PC-3 (cell line): Measurements from ENCODE around the gene BBLN. TPM values are rescaled to one million over a fixed set of nuclear protein-coding genes. Genes with fewer than 3 reads are reported as not detected.

Experiments
- ATAC-seq: fragments of 200-7000 bp; cut with Tn5 transposase; 2 replicates; pipeline ENCODE4 v1.9.1; 2020; ENCODE audit warnings: mild to moderate bottlenecking, moderate library complexity
- BruUV-seq: library from RNA; stranded (reverse); fragments of 400-500 nt; replicated peaks from 2 replicates; lab custom pipeline; 2021; lab: Mats Ljungman, UMichigan
- CTCF ChIA-PET: fragments of 300-600 bp; sonication (Branson Sonifier 250); formaldehyde crosslinking; loops from one replicate; lab custom pipeline; 2022; ENCODE audit warnings: antibody characterized with exemption; lab: Charles Lee
- POLR2A ChIA-PET: fragments of 300-600 bp; sonication (Branson Sonifier 250); formaldehyde crosslinking; loops from one replicate; lab custom pipeline; 2022; ENCODE audit warnings: antibody characterized with exemption; ENCODE audit not compliant: unreplicated experiment; lab: Charles Lee
- DNase-seq: peaks from one replicate; pipeline ENCODE4 v3.0.0-alpha.2; 2015
- H2AFZ ChIP-seq: fragments of 300-600 bp; sonication (generic); 2 replicates; pipeline ENCODE4 v1.6.0; 2016; ENCODE audit warnings: antibody characterized with exemption, low read length
- H3F3A ChIP-seq: fragments of 300-600 bp; sonication (generic); one replicate; pipeline ENCODE4 v1.6.0; 2017; ENCODE audit warnings: antibody characterized with exemption, low read length, control low read depth, mild to moderate bottlenecking; ENCODE audit not compliant: unreplicated experiment
- H3K27ac ChIP-seq: fragments of 300-600 bp; sonication (generic); 2 replicates; pipeline ENCODE4 v1.5.1; 2016; ENCODE audit warnings: mild to moderate bottlenecking, low read length
- H3K27me3 ChIP-seq: fragments of 300-600 bp; sonication (generic); 2 replicates; pipeline ENCODE4 v1.6.1; 2016; ENCODE audit warnings: low read length, mixed read lengths
- H3K36me3 ChIP-seq: fragments of 300-600 bp; sonication (generic); 2 replicates; pipeline ENCODE4 v1.6.1; 2016; ENCODE audit warnings: low read depth, mixed run types, low read length, mixed read lengths
- H3K4me1 ChIP-seq: fragments of 300-600 bp; sonication (generic); 2 replicates; pipeline ENCODE4 v1.5.1; 2016; ENCODE audit warnings: low read length; ENCODE audit not compliant: insufficient read depth
- H3K4me2 ChIP-seq: fragments of 300-600 bp; sonication (generic); 2 replicates; pipeline ENCODE4 v1.6.0; 2016; ENCODE audit warnings: low read length
- H3K4me3 ChIP-seq: fragments of 300-600 bp; sonication (generic); 2 replicates; pipeline ENCODE4 v1.5.1; 2016; ENCODE audit warnings: mild to moderate bottlenecking, low read length, mixed read lengths
- H3K79me2 ChIP-seq: fragments of 300-600 bp; sonication (generic); 2 replicates; pipeline ENCODE4 v1.6.1; 2017; ENCODE audit warnings: low read length, mixed read lengths
- H3K9ac ChIP-seq: fragments of 300-600 bp; sonication (generic); 2 replicates; pipeline ENCODE4 v1.6.0; 2016; ENCODE audit warnings: mild to moderate bottlenecking, low read length
- H3K9me2 ChIP-seq: fragments of 300-600 bp; sonication (generic); replicated peaks from 2 replicates; pipeline ENCODE4 v1.6.1; 2016; ENCODE audit warnings: mixed run types, low read length, mixed read lengths
- H3K9me3 ChIP-seq: fragments of 300-600 bp; sonication (generic); 2 replicates; pipeline ENCODE4 v1.6.1; 2016; ENCODE audit warnings: low read length, mixed read lengths
- H4K20me1 ChIP-seq: fragments of 300-600 bp; sonication (generic); 2 replicates; pipeline ENCODE4 v1.6.1; 2016; ENCODE audit warnings: low read length, mixed read lengths
- EZH2 ChIP-seq: fragments of 300-600 bp; sonication (generic); IDR thresholded peaks from one replicate; pipeline ENCODE4 v1.6.1; 2017; ENCODE audit warnings: antibody characterized with exemption, mild to moderate bottlenecking, low read length; ENCODE audit not compliant: unreplicated experiment
- EZH2phosphoT487 ChIP-seq: fragments of 300-600 bp; sonication (generic); IDR thresholded peaks from 2 replicates; pipeline ENCODE4 v1.6.1; 2018; ENCODE audit warnings: mild to moderate bottlenecking, antibody characterized with exemption, low read length, borderline replicate concordance
- intact Hi-C: fragments of 100-400 bp; cut with micrococcal nuclease; formaldehyde crosslinking; loops from 2 replicates; pipeline ENCODE4 v1.9.0; 2023
- total RNA-seq: library from RNA; depleted of rRNA; stranded (reverse); fragments of >200 nt; gene quantifications from 2 replicates; pipeline ENCODE4 v1.2.3, GENCODE V29; 2014
- TF ChIP-seq, protein P1 (sequence below): fragments of 300-600 bp; sonication (generic); conservative IDR thresholded peaks from 2 replicates; pipeline ENCODE4 v1.5.1; 2017; ENCODE audit warnings: antibody characterized with exemption, low read depth, mild to moderate bottlenecking, low read length

The BBLN gene
- total RNA-seq, 1 experiment from 2014 or later: 158 TPM

DNA sequence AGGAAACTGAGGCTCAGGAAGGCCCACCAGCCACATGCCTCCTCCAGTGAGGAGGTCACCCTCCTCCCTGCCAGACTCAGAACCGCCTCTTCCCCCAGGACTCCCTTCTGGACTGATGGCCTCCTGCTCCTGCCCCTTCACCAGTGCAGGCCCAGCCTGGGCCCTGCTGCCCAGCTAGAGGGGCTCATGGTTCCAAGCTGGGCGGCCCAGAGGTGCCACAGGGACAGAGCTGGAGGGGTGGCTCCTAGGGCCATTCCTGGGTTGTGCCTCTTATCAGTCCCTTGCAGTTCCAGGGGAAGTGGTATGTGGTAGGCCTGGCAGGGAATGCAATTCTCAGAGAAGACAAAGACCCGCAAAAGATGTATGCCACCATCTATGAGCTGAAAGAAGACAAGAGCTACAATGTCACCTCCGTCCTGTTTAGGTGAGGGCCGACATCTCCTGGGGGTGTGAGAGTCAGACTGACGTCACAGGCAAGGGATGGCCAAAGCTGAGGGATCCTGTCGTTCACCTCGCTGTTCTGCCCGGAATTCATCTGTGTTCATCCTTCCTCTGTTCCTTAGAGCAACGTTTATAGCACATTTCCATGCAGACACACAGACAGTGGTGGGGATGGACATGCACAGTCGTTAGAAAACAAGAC, 10.0 kb upstream of the BBLN start:
- H3K9me3 ChIP-seq: no peaks in the 10 kb centered on the region
- H2AFZ ChIP-seq: no peak overlapping the region
- H3K27ac ChIP-seq: peak overlapping the region; percentile 98
- ATAC-seq (no peak), DNase-seq (no peak)
- intact Hi-C loops: no loop called here
- H3K9ac ChIP-seq: peak overlapping the region; percentile 87
- no peaks in the 10 kb centered on the region for H3K9me2 ChIP-seq
- no peaks in the 10 kb centered on the region for H3K36me3 ChIP-seq
- TF ChIP-seq EZH2 (no peak), EZH2phosphoT487 (no peak)
- TF ChIP-seq, protein P1, sequence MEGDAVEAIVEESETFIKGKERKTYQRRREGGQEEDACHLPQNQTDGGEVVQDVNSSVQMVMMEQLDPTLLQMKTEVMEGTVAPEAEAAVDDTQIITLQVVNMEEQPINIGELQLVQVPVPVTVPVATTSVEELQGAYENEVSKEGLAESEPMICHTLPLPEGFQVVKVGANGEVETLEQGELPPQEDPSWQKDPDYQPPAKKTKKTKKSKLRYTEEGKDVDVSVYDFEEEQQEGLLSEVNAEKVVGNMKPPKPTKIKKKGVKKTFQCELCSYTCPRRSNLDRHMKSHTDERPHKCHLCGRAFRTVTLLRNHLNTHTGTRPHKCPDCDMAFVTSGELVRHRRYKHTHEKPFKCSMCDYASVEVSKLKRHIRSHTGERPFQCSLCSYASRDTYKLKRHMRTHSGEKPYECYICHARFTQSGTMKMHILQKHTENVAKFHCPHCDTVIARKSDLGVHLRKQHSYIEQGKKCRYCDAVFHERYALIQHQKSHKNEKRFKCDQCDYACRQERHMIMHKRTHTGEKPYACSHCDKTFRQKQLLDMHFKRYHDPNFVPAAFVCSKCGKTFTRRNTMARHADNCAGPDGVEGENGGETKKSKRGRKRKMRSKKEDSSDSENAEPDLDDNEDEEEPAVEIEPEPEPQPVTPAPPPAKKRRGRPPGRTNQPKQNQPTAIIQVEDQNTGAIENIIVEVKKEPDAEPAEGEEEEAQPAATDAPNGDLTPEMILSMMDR: no peak
- H4K20me1 ChIP-seq: no peaks in the 10 kb centered on the region
- no peaks in the 10 kb centered on the region for H3F3A ChIP-seq
- H3K4me3 ChIP-seq: no peak overlapping the region
- H3K27me3 ChIP-seq: no peaks in the 10 kb centered on the region
- no peaks in the 10 kb centered on the region for H3K79me2 ChIP-seq
- ChIA-PET CTCF (no interaction called here), POLR2A (no interaction called here)
- peak overlapping the region; percentile 58 for H3K4me2 ChIP-seq
- BruUV-seq: TSS peak; percentile 75
- H3K4me1 ChIP-seq: peaks cover 41% of the 10 kb centered on the region

DNA sequence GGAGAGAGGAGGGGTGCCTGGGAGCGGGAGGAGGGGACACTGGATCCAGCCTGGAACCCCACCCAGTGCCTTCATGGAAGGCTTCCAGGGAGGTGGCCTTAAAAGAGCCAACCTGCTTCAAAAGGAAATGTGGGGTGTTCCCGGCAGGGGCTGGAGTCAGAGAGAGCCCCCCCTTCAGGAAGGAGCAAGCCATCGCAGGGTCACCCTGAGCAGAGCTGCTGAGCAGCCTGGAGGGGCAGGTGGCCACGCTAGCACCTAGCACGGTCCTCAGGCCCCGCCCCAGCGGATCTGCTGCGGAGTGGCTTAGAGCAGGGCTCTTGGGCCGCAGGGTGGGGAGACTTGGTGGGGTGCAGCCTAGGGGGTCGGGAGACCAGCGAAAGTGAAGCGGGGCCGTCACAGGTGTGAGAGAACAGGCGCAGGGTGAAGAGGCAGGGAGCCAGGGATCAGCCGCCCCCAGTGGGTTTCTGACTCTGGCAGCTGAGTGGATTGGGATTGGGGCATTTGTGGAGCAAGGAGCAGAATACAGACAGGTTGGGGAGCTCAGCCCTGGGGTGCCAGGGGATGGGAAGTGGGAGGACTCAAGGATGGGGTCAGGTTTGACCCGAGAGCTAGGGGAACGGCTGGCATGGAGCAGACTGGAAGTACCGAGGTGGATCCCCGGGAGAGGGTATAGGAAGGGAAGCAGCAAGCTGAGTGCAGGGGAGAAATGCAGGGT, 9.3 kb upstream of the BBLN start:
- intact Hi-C loops: no loop called here
- Histone ChIP-seq H3K4me2 (peak overlapping the region; percentile 58), H4K20me1 (no peaks in the 10 kb centered on the region), H3K27ac (peak overlapping the region; percentile 98), H3K4me3 (no peak overlapping the region), H3K9ac (no peak overlapping the region), H3F3A (no peaks in the 10 kb centered on the region), H3K9me3 (no peaks in the 10 kb centered on the region), H3K79me2 (no peaks in the 10 kb centered on the region), H2AFZ (no peak overlapping the region), H3K4me1 (peaks cover 36% of the 10 kb centered on the region), H3K27me3 (no peaks in the 10 kb centered on the region), H3K9me2 (no peaks in the 10 kb centered on the region), H3K36me3 (no peaks in the 10 kb centered on the region)
- POLR2A ChIA-PET: no interaction called here
- no peak for ATAC-seq
- DNase-seq: no peak
- CTCF ChIA-PET: no interaction called here
- no TSS peak for BruUV-seq
- no peak for TF ChIP-seq EZH2phosphoT487
- TF ChIP-seq EZH2: no peak
- TF ChIP-seq, protein P1: peak; percentile 43
